ENCODE data around the gene CCDC169.
"Not testable (repeated sequence)": the region's sequence is repeated elsewhere in the genome, so short reads cannot be mapped to it uniquely, and the experiment has no call there.

The CCDC169 gene

DNA sequence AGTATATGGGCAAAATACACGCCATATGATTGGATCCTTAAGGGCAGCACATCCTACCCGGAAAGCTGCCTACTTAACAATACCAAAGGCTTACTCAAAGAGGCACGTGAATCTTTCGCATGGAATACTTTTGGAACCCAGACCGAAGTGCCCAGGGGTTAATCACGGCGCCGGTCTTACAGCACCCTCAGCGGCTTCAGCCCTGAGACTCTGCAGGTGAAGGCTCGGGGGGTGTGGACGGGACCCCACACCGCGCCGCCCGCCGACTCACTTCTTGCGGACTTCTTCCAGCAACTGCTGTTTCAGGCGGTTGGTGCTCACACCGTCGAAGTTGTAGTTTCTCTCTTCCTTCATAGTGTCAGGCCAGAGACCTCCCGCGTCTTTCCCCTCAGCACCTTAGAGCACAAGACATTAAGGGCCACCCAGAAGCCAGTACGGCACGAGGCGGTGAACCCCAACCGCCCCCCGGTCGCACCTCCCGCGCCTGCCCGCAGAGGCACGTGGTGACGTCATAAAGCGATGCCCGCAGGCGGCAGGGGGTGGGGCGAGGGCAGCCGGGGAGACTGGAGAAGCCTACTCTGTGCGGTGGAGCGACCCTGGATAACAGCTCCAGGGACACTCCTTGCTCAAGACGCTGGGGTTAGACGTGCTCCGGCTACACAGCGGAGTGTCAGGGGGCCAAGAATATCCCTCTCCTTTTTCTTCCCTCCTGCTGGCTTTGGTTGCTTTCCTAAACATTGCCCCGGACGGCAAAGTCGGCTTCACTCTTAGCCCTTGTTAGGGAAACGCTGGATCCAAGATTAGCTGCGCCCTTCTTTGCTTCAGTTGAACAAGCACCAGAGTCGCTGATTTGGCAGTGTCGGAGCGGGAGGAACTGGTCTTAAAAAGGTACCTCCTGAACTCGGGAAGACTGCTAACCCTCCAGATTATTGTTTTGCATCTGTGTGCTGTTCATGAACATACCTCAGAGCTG is at the start of gene CCDC169:
TSS of gene CCDC169 (minus strand) at position 449 of the 973 bp plus-strand sequence. CDS start at position 354, 95 bp downstream.
- DNase-seq, result peak; percentile 37

DNA sequence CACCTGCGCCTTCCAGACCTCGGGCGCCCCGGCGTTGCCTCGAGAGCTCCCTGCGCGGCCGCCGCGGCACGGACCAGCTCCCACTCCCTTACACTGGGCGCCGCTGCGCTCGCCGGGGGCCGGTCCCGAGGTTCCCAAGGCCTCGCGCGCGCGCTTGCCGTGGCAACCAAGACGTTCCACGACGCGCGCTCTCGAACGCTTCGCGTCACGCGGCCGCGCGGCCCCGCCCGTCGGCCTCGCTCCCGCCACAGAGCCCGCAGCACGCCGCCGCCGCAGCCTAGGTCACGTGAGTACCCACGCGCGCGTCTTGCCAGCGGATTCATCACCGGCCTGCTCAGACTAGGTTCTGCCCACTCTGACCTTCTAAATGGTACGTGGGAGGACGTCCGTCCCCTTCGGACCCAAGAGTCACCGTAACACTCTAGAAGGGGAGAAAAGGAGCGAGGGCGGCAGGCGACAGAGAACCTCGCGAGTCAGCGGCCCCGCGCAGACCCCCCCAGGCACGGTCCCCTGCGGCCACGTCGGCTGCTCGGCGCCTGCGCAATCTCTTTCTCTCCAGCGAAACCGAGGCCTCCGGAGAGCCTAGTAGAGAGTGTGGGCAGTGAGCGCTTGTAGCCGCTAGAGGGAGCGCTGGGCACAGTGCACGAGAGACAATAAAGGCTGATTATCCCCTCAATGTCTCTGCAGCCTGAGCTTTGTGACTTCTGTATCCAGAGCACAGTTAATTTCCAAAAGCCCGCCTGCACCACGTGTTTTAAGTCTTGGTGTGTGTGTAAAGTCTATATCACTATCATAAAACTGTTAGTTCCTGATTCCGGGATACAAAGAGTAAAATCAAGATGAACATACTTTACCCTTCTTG is 48.8 kb upstream of the CCDC169 start, which contains the start of gene SPART:
TSS of gene SPART (minus strand) at position 173 of the 862 bp plus-strand sequence. CDS start 10,564 bp downstream, outside the sequence.
- DNase-seq, result peak; percentile 75

DNA sequence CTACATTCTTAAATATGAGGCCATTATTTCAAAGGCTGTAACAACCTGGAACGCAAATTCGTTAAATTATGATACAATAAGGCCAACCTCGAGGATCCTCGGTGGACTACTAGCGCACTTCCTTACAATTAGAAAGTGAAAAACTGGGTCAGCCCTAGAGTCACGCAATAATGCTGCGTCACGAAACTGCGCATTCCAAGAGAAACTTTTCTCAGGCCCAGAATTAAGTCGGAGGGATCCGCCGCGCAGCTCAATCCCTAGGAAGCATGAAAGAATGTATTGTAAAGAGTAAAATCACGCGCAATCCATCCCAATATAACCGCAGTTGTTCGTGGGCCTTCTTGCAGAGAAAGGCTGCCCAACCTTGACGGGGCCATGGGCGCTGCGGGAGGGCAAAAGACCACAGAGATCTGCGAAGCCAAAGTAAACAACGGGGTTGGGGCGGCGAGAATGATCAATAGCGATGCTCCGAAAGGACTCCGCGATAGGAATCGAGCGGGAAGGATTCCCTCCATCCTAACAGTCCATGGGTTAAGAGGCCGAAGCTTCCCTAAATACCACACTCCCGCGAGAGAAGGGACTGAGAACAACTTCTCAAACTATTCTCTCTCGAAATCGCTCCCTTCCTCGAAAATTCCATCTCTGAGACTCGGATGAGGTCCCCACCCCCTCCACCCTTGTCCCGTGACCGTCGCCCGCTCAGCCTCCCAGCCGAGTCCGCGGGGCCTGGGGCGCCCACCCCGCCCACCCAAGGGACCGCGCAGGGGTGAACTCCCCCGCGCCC is 48.0 kb upstream of the CCDC169 start:
- DNase-seq, result peak; percentile 25

DNA sequence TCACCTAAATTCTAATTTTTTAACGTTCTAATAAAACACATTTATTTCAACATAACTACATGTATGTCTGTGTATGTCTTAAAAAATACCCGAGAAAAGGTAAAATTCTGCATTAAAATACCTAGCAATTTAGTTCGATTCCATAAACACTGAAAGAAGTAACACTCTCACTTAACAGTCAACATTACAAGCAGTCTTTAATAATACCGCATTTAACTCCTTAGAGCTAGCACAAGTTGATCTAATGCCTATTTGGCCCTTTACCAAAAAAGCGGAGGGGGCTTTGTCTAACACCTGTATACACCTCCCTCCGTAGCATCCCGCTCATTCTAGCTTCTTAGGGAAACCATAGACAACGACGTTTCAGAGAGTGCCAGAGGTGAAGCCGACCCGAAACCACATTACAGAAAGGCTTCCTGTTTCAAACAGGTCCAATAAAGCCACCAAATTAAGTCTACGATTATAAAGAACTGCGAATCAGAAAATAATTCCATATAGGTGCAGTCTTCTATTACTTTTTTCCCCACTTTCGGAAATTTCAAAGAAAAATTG is 47.3 kb upstream of the CCDC169 start:
- no peak for DNase-seq

DNA sequence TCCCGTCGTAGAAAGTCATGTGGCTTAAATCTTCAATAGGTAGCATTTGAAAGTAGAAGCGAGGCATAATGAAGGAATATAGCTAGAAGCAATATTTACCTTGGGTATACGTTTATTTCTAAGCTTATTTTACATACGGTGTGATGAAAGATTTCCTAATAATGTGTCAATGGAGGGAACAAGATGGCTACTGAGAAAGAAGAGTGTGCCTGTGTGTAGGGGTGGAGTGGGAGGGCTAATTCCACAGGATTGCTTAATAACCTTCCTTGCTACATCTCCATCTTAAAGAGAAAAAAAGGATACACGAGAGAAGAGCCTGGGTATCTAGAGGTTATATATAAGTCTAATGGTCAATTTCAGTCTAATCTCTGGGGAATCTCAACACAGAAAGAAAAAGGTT is 46.6 kb upstream of the CCDC169 start:
- no peak for DNase-seq

DNA sequence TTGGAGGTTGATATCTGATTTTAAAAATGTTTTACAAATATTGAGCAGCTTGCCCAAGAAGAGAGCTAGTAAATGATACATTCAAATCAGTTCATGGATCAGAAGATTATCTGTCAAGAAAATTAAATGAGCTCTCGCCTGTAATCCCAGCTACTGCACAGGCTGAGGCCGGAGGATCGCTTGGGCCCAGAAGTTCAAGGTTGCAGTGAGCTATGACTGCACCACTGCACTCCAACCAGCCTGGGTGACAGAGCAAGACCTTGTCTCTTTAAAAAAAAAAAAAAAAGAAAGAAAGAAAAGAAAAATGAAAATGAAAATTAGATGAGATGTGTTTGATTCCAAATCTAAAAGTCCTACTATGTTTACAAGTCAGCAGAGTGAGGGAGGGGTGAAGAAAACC is 46.2 kb upstream of the CCDC169 start:
- no peak for DNase-seq

DNA sequence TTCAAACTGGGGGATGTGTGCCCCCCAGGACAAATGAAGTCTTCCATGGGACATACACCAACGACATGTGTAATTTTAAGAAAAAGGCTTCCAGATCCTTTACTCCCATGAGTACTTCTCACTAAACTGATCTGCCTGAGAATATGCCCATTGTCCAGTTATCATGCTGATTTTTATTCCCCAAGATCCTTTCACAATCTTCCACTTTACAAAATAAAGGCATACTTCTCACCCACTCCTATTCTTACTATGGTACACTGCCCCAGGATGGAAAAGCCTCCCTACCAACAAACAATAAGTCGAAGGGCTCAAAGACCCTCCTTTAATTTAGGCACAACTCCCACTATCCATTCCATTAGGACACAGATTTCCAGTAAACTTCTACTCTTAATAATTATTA is 45.1 kb upstream of the CCDC169 start:
- DNase-seq, result no peak

DNA sequence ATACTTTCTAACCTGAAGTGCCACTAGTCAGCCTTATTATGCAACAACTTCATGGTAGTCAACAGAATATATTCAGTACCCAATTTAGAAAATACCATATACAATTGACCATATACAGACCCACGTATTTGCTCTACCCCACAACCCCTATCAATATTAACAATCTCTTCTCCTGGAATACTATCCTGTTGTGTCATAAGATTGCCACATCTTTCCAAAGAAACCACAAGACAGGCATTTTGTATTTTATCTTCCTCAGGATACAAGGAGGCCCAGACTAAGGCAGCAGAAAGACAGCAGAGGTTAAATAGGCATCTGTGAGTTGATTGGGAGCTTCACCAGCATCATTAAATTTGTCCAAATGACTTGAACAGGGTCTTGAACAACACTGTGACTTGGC is 44.1 kb upstream of the CCDC169 start:
- DNase-seq, result no peak

DNA sequence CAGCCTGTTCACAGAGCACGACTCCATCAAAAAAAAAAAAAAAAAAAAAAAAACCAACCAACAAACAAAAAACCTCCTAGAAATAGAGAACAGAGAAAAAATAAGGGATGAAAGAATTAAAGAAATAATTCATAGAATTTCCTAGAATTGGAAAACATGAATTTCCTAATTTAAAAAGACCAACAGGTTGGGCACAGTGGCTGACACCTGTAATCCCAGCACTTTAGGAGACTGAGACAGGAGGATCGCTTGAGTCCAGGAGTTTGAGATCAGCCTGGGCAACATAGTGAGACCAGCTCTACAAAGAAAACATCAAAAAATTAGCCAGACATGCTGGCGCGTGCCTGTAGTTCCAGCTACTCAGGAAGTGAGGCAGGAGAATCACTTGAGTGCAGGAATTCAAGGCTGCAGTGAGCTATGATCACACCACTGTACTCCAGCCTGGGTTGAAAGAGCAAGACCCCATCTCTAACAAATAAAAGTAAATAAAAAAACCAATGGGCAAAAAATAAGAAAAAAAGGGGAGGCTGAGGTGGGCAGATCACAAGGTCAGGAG is 42.1 kb upstream of the CCDC169 start:
- DNase-seq, result no peak

DNA sequence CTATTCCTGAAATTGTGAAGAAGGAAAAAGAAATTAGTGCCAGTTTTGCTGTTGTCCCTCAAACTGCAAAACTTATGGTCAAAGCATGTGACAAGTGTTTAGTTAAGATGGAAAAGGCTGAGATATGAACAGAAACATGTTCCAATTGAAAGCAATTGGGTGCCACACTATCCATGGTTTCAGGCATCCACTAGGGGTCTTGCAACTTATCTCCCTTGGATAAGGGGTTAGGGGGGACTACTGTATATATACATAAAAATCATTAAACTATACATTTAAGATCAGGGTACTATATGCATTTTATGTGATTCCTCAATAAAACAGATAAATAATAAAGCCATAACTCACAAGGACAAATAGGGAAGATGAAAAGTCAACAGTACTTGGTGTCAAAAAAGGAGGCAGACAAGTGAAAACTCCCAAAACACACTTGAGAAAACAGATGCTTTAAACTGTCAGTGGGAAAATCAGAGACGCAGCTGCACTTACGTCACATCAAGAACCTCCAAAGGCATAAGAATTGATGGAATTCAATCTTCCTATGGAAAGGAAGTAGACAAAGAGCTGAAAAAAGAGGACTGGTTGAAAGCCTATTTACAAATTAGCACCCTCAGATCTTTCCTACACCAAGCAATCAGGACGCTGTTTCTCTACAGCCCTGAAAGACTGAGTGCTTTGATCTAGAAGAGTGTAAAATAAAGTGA is 40.5 kb upstream of the CCDC169 start:
- no peak for DNase-seq

DNA sequence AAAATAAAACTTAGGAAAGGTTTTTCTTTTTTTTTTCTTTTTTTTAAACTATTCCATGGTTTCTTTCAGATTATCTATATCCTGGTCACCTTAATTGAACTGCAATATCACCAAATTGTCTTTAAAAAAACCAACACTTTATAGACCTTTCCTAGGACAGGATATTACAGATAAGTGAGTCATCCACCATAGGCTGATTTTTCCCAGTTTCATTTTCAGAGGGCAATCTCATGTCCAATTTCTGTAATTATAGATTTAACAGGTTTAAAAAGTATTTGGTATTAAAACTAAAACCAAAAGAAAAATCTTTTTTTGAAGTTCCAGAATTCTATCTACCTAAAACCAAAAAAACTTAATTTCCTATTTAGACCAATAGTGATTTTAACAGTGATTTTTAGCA is 35.4 kb upstream of the CCDC169 start:
- DNase-seq, result no peak

DNA sequence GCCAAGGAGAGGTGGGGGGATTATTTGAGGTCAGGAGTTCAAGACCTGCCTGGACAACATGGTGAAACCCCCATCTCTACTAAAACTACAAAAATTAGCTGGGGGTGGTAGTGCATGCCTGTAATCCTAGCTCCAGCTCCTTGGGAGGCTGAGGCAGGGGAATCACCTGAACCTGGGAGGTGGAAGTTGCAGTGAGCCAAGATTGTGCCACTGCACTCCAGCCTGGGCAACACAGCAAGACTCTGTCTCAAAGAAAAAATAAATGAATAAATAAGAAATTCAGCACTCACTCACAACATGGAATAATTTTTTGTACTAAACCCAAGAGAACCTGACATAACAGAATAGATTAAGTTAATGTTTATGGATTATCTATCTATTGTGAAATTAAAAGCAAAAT is 34.6 kb upstream of the CCDC169 start:
- DNase-seq, result not testable (repeated sequence)

DNA sequence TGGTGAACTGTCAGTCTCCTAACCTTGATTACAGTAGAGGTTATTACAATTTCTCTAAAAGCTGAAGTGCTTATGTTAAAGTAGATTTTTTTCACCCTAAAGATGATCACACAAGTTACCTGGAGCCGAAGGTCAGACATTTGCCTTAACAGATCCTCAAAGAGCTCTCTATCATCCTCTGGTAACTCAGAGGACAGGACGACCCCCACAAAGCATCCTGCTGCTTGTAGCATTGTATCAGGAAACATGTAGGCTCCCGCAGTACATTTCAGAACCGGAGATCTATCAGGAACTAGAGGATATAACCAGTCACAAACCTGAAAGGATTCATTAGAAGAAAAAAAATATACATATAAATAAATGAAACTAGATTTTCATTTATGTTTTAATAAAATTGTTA is 33.7 kb upstream of the CCDC169 start:
- DNase-seq, result no peak

DNA sequence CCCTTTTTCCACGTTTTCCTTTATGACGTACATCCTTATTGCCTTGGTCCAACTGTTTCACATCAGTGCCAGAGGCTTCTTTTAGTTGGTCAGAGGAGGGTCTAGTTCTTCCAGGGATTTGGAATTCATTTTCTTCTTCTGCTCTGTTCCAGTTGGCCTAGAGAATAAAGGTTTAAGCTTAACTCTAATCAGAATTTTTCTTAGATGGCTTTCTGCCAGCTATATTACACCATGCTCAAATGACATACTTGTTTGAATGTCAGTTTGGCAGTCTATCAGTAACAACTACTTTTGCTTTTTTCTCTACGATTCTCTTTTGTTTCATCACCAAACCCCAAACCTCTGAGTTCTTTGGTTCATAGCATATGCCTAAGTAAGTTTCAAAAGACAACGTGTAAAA is 31.7 kb upstream of the CCDC169 start:
- no peak for DNase-seq

DNA sequence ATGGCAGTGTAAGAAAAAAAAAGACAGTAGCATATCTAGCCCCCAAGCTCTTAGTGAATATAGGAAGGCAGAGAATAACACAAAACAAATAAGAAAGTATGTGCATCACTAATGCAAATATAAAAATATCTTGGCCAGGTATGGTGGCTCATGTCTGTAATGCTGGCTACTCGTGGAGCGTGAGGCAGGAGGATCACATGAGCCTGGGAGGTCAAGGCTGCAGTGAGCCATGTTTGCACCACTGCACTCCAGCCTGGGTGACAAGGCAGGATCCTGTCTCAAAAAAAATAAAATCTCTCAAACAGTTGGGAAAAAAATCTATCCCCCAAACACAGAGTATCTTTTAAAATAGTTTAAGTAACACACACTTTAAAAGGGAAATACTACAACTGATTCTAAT is 31.2 kb upstream of the CCDC169 start:
- DNase-seq, result no peak

DNA sequence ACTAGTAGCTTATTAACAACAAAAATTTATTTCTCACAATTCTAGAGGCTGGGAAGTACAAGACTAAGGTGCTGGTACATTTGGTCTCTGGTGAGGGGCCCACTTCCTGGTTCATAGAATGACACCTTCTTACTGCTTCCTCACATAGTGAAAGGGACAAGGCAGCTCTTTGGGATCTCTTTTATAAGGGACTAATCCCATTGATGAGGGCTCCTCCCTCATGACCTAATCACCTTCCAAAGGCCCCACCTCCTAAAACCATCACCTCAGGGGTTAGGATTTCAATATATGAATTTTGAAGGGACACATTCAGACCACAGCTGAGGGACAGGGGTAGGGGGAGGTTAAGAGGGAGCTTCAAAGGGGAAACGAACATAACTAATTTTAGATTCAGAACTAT is 28.3 kb upstream of the CCDC169 start:
- DNase-seq, result no peak

DNA sequence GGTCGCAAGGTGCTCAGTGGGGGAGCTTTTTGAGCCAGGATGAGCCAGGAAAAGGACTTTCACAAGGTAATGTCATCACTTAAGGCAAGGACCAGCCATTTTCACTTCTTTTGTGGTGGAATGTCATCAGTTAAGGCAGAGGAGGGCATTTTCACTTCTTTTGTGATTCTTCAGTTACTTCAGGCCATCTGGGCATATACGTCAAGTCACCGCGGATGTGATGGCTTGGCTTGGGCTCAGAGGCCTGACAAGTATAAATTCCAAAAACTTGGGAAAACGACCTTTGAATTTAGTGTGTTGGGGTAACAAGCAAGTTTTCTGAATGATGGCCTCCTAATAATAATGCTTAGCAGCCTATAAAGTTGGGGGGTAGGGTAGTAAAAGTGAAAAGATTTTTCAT is 27.3 kb upstream of the CCDC169 start:
- not testable (repeated sequence) for DNase-seq

DNA sequence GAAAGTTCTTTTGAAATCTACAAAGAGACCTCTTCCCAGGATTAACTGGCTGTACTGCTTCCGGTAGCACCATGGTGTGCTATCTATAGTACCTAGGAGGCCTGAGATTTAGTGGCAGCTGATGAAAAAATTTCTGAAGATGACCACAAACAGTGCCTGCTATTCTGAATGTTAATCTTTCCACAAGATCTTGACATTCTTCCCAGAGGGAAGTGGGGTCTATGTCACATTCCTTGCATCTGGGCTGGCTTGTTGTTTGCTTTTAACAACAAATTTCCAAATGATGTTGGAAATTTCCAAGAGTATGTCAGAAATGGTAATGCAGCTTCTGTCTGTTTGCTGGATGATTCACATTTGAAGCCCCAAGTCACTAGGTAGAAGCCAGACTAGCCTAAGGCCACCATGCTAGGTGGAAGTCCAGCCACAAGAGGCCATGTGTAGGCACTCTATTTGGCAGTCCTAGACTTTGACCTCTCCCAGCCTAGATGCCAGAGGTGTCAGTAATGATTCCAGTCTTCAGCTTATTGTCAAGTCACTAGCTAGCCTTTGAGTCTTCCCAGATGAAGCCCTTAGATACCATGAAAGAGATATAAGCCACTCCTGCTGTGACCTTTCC is 26.4 kb upstream of the CCDC169 start:
- DNase-seq, result no peak

DNA sequence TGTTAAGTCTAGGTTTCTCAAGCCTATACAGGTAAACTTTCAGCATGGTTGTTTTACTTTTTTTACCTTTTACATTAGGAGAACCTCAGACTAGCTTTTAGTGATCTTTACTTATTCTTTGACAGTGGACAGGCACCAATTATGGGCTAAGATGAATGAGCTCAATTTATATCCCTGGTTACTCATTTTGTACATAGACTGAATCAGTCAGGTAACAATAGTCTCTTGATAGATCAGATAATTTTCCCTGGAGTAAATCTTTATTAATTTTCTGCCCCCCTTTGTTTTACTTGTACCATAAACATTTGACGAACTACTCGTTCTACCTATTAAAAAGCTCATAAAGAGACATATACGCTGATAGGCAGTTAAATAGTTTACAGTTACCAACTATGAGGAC is 25.8 kb upstream of the CCDC169 start:
- no peak for DNase-seq

DNA sequence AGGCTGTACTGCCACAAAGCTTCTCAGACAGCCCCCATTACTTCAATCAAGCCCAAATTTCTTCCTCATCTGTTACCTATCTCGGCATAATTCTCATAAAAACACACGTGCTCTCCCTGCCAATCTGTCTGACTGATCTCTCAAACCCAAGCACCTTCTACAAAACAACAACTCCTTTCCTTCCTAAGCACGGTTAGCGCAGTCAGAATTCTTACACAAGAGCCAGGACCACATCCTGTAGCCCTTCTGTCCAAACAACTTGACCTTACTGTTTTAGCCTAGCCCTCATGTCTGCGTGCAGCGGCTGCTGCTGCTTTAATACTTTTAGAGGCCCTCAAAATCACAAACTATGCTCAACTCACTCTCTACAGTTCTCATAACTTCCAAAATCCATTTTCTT is 22.2 kb upstream of the CCDC169 start:
- not testable (repeated sequence) for DNase-seq

Data from activated effector memory CD4-positive, alpha-beta T cell treated with Interleukin-2 at 50 U/mL for 16 hours (primary cell).